ENCODE results near the gene WNK2.

The WNK2 gene

GRCh38 chr9:93294011-93294410, 110.1 kb downstream of the WNK2 start:
- H3K4me2 ChIP-seq: no peak overlapping the region

GRCh38 chr9:93295031-93295430, 111.1 kb downstream of the WNK2 start:
- Histone ChIP-seq H4K20me1 (ENCODE audit: insufficient read depth) (no peaks in the 10 kb centered on the region), H3K4me3 (IDR thresholded peaks at IDR 0.05; ENCODE audit: insufficient read depth, low read depth, low read length) (no peak overlapping the region), H3K36me3 (ENCODE audit: insufficient read depth) (no peaks in the 10 kb centered on the region), H3K27me3 (ENCODE audit: insufficient read depth, low read depth) (no peaks in the 10 kb centered on the region), H3K4me2 (no peak overlapping the region), H3K27ac (no peak overlapping the region), H3K4me1 (ENCODE audit: low read depth, poor library complexity, severe bottlenecking) (peaks cover 5% of the 10 kb centered on the region), H3K9ac (no peak overlapping the region), H2AFZ (ENCODE audit: low read depth) (no peak overlapping the region), H3K79me2 (ENCODE audit: insufficient read depth, low read depth) (no peaks in the 10 kb centered on the region)
- no peak for TF ChIP-seq CTCF (conservative IDR thresholded peaks at IDR 0.05; ENCODE audit: low read depth, low read length)

More at GRCh38 chr9:93294011-93294410, 110.1 kb downstream of the WNK2 start:
- H4K20me1 ChIP-seq (ENCODE audit: insufficient read depth): no peaks in the 10 kb centered on the region
- no peak overlapping the region for H3K9ac ChIP-seq
- no peaks in the 10 kb centered on the region for H3K79me2 ChIP-seq (ENCODE audit: insufficient read depth, low read depth)
- H3K36me3 ChIP-seq (ENCODE audit: insufficient read depth): no peaks in the 10 kb centered on the region
- TF ChIP-seq CTCF (conservative IDR thresholded peaks at IDR 0.05; ENCODE audit: low read depth, low read length): no peak
- no peak overlapping the region for H2AFZ ChIP-seq (ENCODE audit: low read depth)
- H3K4me1 ChIP-seq (ENCODE audit: low read depth, poor library complexity, severe bottlenecking): peaks cover 5% of the 10 kb centered on the region
- no peak overlapping the region for H3K27ac ChIP-seq
- H3K4me3 ChIP-seq (IDR thresholded peaks at IDR 0.05; ENCODE audit: insufficient read depth, low read depth, low read length): no peak overlapping the region
- no peaks in the 10 kb centered on the region for H3K27me3 ChIP-seq (ENCODE audit: insufficient read depth, low read depth)

- H3K79me2 ChIP-seq (ENCODE audit: insufficient read depth, low read depth): no peaks in the 10 kb centered on the region
- H4K20me1 ChIP-seq (ENCODE audit: insufficient read depth): no peaks in the 10 kb centered on the region
- H3K36me3 ChIP-seq (ENCODE audit: insufficient read depth): no peaks in the 10 kb centered on the region
- TF ChIP-seq CTCF (conservative IDR thresholded peaks at IDR 0.05; ENCODE audit: low read depth, low read length): no peak
- H3K27ac ChIP-seq: no peak overlapping the region
- no peak overlapping the region for H3K9ac ChIP-seq
- no peaks in the 10 kb centered on the region for H3K27me3 ChIP-seq (ENCODE audit: insufficient read depth, low read depth)
- peaks cover 2% of the 10 kb centered on the region for H3K4me1 ChIP-seq (ENCODE audit: low read depth, poor library complexity, severe bottlenecking)
- no peak overlapping the region for H2AFZ ChIP-seq (ENCODE audit: low read depth)
- no peak overlapping the region for H3K4me2 ChIP-seq
- no peak overlapping the region for H3K4me3 ChIP-seq (IDR thresholded peaks at IDR 0.05; ENCODE audit: insufficient read depth, low read depth, low read length)
Measured at GRCh38 chr9:93295456-93296076, 111.6 kb downstream of the WNK2 start.

GRCh38 chr9:93296889-93297480, 113.0 kb downstream of the WNK2 start:
- Histone ChIP-seq H3K79me2 (ENCODE audit: insufficient read depth, low read depth) (no peaks in the 10 kb centered on the region), H3K4me1 (ENCODE audit: low read depth, poor library complexity, severe bottlenecking) (peaks cover 7% of the 10 kb centered on the region), H4K20me1 (ENCODE audit: insufficient read depth) (no peaks in the 10 kb centered on the region), H3K27ac (no peak overlapping the region), H2AFZ (ENCODE audit: low read depth) (no peak overlapping the region), H3K4me3 (IDR thresholded peaks at IDR 0.05; ENCODE audit: insufficient read depth, low read depth, low read length) (no peak overlapping the region), H3K4me2 (no peak overlapping the region), H3K36me3 (ENCODE audit: insufficient read depth) (no peaks in the 10 kb centered on the region), H3K27me3 (ENCODE audit: insufficient read depth, low read depth) (no peaks in the 10 kb centered on the region), H3K9ac (no peak overlapping the region)
- TF ChIP-seq CTCF (conservative IDR thresholded peaks at IDR 0.05; ENCODE audit: low read depth, low read length): no peak

Data from KMS-11 (cell line).